SK-N-SH (cell line): ENCODE data around the gene HAT1.

ENCODE experiments used
- CHD2 ChIP-seq: fragments of 150-350 bp; IDR thresholded peaks from 2 replicates; pipeline ENCODE4 v1.6.1; 2018; ENCODE audit warnings: low read length; ENCODE audit not compliant: partially characterized antibody
- CTCF ChIP-seq: fragments of 200-600 bp; sonication (generic); IDR thresholded peaks from 2 replicates; pipeline ENCODE4 v1.6.1; 2017; ENCODE audit warnings: antibody characterized with exemption, mild to moderate bottlenecking, moderate library complexity
- ELF1 ChIP-seq: IDR thresholded peaks from 2 replicates; pipeline ENCODE4 v1.4.0; 2012
- EZH2phosphoT487 ChIP-seq: fragments of 200-600 bp; sonication (generic); IDR thresholded peaks from 2 replicates; pipeline ENCODE4 v1.6.1; 2017; ENCODE audit warnings: low read depth, mixed run types, mild to moderate bottlenecking, antibody characterized with exemption, moderate library complexity, borderline replicate concordance

- TF ChIP-seq ELF1: no peak
- TF ChIP-seq CTCF: no peak
- TF ChIP-seq EZH2phosphoT487: no peak
- TF ChIP-seq CHD2: no peak
Measured at GRCh38 chr2:171956135-171956825, 34.0 kb downstream of the HAT1 start.
